Measurements from ENCODE around the gene FBXO31.

DNA sequence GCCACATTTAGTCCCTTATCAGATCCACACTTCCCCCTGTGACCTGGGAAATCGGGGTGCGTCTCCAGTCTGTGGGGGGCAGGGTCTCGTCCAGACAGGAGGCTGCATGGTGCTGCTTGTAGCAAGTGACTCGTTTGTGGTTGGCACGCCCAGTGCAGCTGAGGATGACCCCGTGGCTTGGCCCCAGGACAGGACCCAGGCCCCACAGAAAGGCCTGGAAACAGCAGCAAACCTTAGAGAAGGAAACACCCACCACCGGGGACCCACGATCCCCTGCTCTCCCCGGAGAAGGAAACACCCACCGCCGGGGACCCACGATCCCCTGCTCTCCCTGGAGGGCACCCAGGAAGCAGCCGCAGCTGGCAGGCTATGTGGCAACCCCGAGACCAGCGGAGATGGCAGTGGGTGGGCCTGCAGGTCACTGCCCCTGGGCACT is 58.1 kb downstream of the FBXO31 start:
- TF ChIP-seq, protein P1, sequence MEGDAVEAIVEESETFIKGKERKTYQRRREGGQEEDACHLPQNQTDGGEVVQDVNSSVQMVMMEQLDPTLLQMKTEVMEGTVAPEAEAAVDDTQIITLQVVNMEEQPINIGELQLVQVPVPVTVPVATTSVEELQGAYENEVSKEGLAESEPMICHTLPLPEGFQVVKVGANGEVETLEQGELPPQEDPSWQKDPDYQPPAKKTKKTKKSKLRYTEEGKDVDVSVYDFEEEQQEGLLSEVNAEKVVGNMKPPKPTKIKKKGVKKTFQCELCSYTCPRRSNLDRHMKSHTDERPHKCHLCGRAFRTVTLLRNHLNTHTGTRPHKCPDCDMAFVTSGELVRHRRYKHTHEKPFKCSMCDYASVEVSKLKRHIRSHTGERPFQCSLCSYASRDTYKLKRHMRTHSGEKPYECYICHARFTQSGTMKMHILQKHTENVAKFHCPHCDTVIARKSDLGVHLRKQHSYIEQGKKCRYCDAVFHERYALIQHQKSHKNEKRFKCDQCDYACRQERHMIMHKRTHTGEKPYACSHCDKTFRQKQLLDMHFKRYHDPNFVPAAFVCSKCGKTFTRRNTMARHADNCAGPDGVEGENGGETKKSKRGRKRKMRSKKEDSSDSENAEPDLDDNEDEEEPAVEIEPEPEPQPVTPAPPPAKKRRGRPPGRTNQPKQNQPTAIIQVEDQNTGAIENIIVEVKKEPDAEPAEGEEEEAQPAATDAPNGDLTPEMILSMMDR (IDR thresholded peaks at IDR 0.05; ENCODE audit: low read depth, low read length) = no peak
- no peak for TF ChIP-seq EZH2phosphoT487 (IDR thresholded peaks at IDR 0.05; ENCODE audit: low read depth)
